Measurements from ENCODE around the gene KIAA0319L.
A peak's percentile ranks its signal among the peaks of the same experiment; 100 is the strongest.
"Not testable (repeated sequence)": the region's sequence is repeated elsewhere in the genome, so short reads cannot be mapped to it uniquely, and the experiment has no call there.

Gene KIAA0319L

DNA sequence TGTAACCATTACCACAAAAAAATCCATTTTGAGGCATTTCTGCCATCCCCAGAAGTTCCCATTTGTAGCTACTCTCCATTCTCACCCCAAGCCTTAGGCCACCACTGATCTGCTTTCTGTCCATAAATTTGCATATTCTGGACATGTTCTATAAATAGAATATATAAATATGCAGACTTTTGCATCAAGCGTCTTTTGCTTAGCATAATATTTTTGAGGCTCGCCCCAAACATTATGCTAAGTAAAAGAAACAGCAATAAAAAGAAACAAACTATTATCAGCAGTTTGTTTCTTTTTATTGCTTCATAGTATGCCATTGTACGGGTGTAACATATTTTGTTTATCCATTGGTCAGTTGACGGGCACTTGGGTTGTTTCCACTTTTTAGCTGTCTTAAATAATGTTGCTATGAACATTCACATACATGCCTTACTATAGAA, 23.8 kb upstream of the KIAA0319L start:
- DNase-seq (ENCODE audit: low read depth): no peak
- TF ChIP-seq, protein P1, sequence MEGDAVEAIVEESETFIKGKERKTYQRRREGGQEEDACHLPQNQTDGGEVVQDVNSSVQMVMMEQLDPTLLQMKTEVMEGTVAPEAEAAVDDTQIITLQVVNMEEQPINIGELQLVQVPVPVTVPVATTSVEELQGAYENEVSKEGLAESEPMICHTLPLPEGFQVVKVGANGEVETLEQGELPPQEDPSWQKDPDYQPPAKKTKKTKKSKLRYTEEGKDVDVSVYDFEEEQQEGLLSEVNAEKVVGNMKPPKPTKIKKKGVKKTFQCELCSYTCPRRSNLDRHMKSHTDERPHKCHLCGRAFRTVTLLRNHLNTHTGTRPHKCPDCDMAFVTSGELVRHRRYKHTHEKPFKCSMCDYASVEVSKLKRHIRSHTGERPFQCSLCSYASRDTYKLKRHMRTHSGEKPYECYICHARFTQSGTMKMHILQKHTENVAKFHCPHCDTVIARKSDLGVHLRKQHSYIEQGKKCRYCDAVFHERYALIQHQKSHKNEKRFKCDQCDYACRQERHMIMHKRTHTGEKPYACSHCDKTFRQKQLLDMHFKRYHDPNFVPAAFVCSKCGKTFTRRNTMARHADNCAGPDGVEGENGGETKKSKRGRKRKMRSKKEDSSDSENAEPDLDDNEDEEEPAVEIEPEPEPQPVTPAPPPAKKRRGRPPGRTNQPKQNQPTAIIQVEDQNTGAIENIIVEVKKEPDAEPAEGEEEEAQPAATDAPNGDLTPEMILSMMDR (conservative IDR thresholded peaks at IDR 0.05; ENCODE audit: low read length): no peak
- no peak overlapping the region for H3K4me3 ChIP-seq (ENCODE audit: low read length)

DNA sequence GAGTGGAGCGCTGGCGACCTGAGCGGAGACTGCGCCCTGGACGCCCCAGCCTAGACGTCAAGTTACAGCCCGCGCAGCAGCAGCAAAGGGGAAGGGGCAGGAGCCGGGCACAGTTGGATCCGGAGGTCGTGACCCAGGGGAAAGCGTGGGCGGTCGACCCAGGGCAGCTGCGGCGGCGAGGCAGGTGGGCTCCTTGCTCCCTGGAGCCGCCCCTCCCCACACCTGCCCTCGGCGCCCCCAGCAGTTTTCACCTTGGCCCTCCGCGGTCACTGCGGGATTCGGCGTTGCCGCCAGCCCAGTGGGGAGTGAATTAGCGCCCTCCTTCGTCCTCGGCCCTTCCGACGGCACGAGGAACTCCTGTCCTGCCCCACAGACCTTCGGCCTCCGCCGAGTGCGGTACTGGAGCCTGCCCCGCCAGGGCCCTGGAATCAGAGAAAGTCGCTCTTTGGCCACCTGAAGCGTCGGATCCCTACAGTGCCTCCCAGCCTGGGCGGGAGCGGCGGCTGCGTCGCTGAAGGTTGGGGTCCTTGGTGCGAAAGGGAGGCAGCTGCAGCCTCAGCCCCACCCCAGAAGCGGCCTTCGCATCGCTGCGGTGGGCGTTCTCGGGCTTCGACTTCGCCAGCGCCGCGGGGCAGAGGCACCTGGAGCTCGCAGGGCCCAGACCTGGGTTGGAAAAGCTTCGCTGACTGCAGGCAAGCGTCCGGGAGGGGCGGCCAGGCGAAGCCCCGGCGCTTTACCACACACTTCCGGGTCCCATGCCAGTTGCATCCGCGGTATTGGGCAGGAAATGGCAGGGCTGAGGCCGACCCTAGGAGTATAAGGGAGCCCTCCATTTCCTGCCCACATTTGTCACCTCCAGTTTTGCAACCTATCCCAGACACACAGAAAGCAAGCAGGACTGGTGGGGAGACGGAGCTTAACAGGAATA, 20.1 kb upstream of the KIAA0319L start:
- DNase-seq (ENCODE audit: low read depth): no peak
- no peak overlapping the region for H3K4me3 ChIP-seq (ENCODE audit: low read length)
- TF ChIP-seq, protein P1 (conservative IDR thresholded peaks at IDR 0.05; ENCODE audit: low read length): no peak

DNA sequence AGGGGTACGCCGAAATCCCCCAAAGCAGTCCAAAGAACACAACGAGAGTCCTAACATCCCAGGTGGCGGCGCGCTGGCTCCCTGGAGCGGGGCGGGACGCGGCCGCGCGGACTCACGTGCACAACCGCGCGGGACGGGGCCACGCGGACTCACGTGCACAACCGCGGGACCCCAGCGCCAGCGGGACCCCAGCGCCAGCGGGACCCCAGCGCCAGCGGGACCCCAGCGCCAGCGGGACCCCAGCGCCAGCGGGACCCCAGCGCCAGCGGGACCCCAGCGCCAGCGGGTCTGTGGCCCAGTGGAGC, 19.5 kb upstream of the KIAA0319L start:
- not testable (repeated sequence) for DNase-seq (ENCODE audit: low read depth); H3K4me3 ChIP-seq (ENCODE audit: low read length)

DNA sequence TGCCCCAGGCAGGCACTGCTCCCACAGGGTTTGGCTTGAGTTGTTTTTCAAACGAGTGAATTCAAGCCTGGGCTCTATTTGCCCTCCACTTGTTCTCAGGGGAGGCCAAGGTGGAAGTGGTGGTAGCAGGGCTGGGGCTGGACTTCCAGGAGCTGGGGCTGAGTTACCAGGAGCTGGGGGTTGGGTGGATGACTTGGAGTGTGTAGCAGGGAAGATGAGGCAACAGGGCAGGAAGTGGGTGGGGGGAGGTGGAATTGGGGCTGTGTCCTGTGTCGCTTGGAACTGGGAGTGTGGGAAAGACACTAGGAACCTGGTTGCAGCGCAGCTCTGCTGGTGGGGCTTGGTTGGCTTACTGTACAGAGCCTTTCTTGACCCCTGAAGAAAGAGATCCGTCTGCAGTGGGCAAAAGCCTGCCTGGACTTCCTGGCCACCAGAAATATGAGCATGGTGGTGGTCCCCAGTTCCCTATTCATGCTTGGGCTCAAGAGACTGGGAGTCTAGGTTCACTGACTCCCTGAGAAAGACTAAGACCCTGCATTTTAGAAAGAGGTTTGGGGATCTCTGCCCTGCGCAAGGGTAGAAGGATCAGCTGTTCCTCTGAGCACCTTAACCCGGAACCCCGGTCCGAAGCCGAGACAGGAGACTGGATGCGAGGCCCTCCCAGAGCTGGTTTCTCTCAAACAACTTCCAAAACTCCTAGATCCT, 19.0 kb upstream of the KIAA0319L start:
- TF ChIP-seq, protein P1 (conservative IDR thresholded peaks at IDR 0.05; ENCODE audit: low read length): no peak
- no peak overlapping the region for H3K4me3 ChIP-seq (ENCODE audit: low read length)
- DNase-seq (ENCODE audit: low read depth): peak; percentile 44

DNA sequence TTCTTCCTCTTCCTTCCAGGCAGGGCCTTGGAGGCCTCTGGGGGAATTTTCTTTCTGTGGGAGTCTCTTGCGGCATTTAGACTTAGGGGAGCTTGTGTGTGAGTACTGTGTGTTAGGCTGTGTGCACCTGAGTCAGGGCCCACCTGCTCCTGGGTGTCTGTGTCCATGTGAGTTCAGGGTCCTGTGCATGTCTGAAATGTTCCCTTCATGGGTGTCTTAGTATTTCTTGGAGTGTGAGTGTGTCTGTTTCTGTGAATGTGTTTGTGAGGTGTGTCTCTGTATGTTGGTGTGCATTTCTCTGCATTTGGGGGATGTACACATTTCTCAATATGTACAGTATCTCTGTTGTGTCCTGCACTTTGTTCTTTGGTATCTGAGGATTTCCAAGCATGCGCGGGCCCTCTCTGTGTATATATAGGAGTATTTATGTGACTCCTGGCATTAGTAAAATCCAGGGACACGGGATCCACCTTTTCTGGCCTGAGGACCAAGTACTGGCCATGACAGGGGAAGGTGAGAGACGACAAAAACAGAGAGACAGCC, 18.3 kb upstream of the KIAA0319L start:
- TF ChIP-seq, protein P1 (conservative IDR thresholded peaks at IDR 0.05; ENCODE audit: low read length): no peak
- no peak overlapping the region for H3K4me3 ChIP-seq (ENCODE audit: low read length)
- no peak for DNase-seq (ENCODE audit: low read depth)

DNA sequence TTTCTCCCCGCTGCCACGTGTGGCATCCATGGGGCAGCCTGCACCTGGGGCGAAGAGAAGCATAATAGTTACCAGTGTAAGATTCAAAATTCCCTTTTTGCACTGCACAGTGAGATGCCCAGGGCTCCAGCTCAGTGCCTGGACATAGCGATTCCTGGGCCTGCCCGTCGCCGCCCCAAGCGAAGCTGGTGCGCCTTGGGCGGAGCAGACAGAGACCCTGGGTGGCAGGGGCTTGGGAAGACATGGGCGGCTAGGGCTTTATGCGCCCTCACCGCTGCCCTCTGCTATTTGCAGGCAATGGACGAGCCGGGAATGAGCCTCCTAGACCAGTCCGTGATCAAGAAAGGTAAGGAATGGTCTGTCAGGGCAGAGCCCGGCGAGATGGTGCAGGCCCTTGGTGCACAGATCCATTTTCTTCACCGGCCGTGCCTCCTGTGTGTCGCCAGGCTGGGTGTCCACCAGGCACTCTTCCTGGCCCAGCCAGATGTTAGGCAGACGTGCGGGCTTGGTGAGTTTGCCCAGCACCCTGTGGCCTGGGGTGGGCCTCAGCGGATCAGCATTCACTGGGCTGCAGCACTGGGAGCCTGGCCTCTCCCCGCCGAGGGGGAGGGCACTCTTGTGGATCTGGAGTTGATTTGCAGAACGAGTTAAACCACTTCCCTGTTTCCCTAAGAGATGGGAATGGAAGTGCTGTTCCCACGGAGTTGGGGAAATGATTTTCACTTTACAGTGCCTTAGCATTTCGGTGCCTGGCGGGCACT, 17.6 kb upstream of the KIAA0319L start:
- no peak overlapping the region for H3K4me3 ChIP-seq (ENCODE audit: low read length)

More for the DNA sequence above, 17.6 kb upstream of the KIAA0319L start:
- TF ChIP-seq, protein P1 (conservative IDR thresholded peaks at IDR 0.05; ENCODE audit: low read length): no peak
- no peak for DNase-seq (ENCODE audit: low read depth)
